Neural progenitor cell (in vitro differentiated cells): ENCODE measurements around the gene MRPS6. TPM values are rescaled to one million over a fixed set of nuclear protein-coding genes. Genes with fewer than 3 reads are reported as not detected.

Experiments used
- DNase-seq: peaks from one replicate; pipeline ENCODE4 v3.0.0-alpha.2; 2016; ENCODE audit warnings: low spot score
- H2AFZ ChIP-seq: fragments of 200-600 bp; sonication (generic); replicated peaks from 2 replicates; pipeline ENCODE4 v1.6.1; 2016; ENCODE audit warnings: antibody characterized with exemption
- H3F3A ChIP-seq: fragments of 200-600 bp; sonication (generic); 2 replicates; pipeline ENCODE4 v1.6.1; 2016; ENCODE audit warnings: antibody characterized with exemption, low read depth
- H3K27ac ChIP-seq: fragments of 200-600 bp; sonication (generic); 2 replicates; pipeline ENCODE4 v1.5.1; 2016; ENCODE audit warnings: mild to moderate bottlenecking
- H3K27me3 ChIP-seq: fragments of 200-600 bp; sonication (generic); 2 replicates; pipeline ENCODE4 v1.6.1; 2016; ENCODE audit warnings: mild to moderate bottlenecking, moderate library complexity
- H3K36me3 ChIP-seq: fragments of 200-600 bp; sonication (generic); 2 replicates; pipeline ENCODE4 v1.5.1; 2016
- H3K4me1 ChIP-seq: fragments of 200-600 bp; sonication (generic); 2 replicates; pipeline ENCODE4 v1.6.1; 2016; ENCODE audit warnings: mixed run types
- H3K4me2 ChIP-seq: fragments of 200-600 bp; sonication (generic); 2 replicates; pipeline ENCODE4 v1.6.1; 2016
- H3K4me3 ChIP-seq: fragments of 200-600 bp; sonication (generic); 2 replicates; pipeline ENCODE4 v1.5.1; 2016
- H3K79me2 ChIP-seq: fragments of 200-600 bp; sonication (generic); 2 replicates; pipeline ENCODE4 v1.6.1; 2016; ENCODE audit warnings: low read depth
- H3K9ac ChIP-seq: fragments of 200-600 bp; sonication (generic); 2 replicates; pipeline ENCODE4 v1.6.1; 2016
- H3K9me3 ChIP-seq: fragments of 200-600 bp; sonication (generic); 2 replicates; pipeline ENCODE4 v1.5.1; 2016; ENCODE audit warnings: low read depth
- H4K20me1 ChIP-seq: fragments of 200-600 bp; sonication (generic); 2 replicates; pipeline ENCODE4 v1.6.1; 2016; ENCODE audit warnings: low read depth
- H3K27ac Mint-ChIP-seq: 3 replicates; pipeline ENCODE4 v1.8.0; 2021; ENCODE audit warnings: mixed read lengths
- H3K27me3 Mint-ChIP-seq: 2 replicates; pipeline ENCODE4 v1.8.0; 2022; ENCODE audit warnings: low read depth, mild to moderate bottlenecking, inconsistent platforms, moderate library complexity, mixed read lengths; ENCODE audit not compliant: insufficient read depth
- H3K36me3 Mint-ChIP-seq: 3 replicates; pipeline ENCODE4 v1.8.0; 2021; ENCODE audit warnings: mixed read lengths
- H3K4me1 Mint-ChIP-seq: 3 replicates; pipeline ENCODE4 v1.8.0; 2021; ENCODE audit warnings: mixed read lengths
- H3K4me3 Mint-ChIP-seq: 3 replicates; pipeline ENCODE4 v1.8.0; 2021; ENCODE audit warnings: mild to moderate bottlenecking, moderate library complexity, mixed read lengths
- H3K9me3 Mint-ChIP-seq: 3 replicates; pipeline ENCODE4 v1.8.0; 2020; ENCODE audit warnings: mixed read lengths
- EZH2 ChIP-seq: fragments of 200-600 bp; sonication (generic); IDR thresholded peaks from 2 replicates; pipeline ENCODE4 v1.6.1; 2017; ENCODE audit warnings: antibody characterized with exemption, mild to moderate bottlenecking, moderate library complexity
- EZH2phosphoT487 ChIP-seq: fragments of 200-600 bp; sonication (generic); IDR thresholded peaks from 2 replicates; pipeline ENCODE4 v1.6.1; 2017; ENCODE audit warnings: antibody characterized with exemption
- total RNA-seq: library from RNA; depleted of rRNA; stranded (reverse); fragments of >200 nt; gene quantifications from 2 replicates; pipeline ENCODE4 v1.2.3, GENCODE V29; 2015; ENCODE audit warnings: low replicate concordance
- TF ChIP-seq, protein P1 (sequence below): fragments of 200-600 bp; sonication (generic); IDR thresholded peaks from 2 replicates; pipeline ENCODE4 v1.5.1; 2017; ENCODE audit warnings: antibody characterized with exemption, mild to moderate bottlenecking

The MRPS6 gene
- total RNA-seq, 1 donor from 2014 or later, result 108 TPM

DNA sequence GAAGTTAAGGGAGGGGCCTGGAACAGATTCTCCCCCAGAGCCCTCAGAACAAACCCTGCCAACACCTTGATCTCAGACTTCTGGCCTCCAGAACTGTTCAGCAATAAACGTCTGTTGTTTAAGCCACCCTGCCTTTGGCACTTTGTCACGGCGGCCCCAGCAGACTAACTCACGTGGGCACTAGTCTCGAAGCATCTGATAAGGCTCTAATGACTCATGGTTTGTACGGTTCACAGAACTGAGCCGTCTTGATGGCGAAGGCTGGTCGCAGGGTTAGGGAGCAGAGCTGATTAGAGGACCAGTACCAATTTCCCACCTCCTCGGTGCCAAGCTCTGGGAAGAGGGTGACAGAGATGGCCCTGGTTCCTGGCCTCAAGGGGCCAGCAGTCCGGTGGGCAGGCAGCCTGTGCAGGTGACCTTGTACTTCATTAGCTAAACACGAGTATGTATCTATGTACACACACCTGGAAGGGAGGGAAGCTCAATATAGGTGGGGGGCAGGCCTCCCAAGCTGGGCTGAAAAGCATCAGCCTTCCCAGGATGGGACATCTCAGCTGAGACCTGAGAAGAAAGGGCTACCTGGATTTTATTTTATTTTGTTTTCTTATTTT, 112.8 kb downstream of the MRPS6 start:
- H3K36me3 Mint-ChIP-seq, result peaks cover 17% of the 10 kb centered on the region
- peaks cover 48% of the 10 kb centered on the region for H3K4me1 Mint-ChIP-seq
- peak overlapping the region; percentile 33 for H3K27ac Mint-ChIP-seq
- no peak for DNase-seq
- Histone ChIP-seq H2AFZ (no peak overlapping the region), H3K4me1 (peaks cover 38% of the 10 kb centered on the region), H3F3A (peaks cover 17% of the 10 kb centered on the region), H3K79me2 (no peaks in the 10 kb centered on the region), H3K9ac (no peak overlapping the region), H4K20me1 (no peaks in the 10 kb centered on the region), H3K4me3 (no peak overlapping the region), H3K36me3 (no peaks in the 10 kb centered on the region), H3K27ac (no peak overlapping the region), H3K4me2 (no peak overlapping the region), H3K9me3 (no peaks in the 10 kb centered on the region), H3K27me3 (no peaks in the 10 kb centered on the region)
- TF ChIP-seq EZH2phosphoT487 (no peak), EZH2 (no peak)
- TF ChIP-seq, protein P1, sequence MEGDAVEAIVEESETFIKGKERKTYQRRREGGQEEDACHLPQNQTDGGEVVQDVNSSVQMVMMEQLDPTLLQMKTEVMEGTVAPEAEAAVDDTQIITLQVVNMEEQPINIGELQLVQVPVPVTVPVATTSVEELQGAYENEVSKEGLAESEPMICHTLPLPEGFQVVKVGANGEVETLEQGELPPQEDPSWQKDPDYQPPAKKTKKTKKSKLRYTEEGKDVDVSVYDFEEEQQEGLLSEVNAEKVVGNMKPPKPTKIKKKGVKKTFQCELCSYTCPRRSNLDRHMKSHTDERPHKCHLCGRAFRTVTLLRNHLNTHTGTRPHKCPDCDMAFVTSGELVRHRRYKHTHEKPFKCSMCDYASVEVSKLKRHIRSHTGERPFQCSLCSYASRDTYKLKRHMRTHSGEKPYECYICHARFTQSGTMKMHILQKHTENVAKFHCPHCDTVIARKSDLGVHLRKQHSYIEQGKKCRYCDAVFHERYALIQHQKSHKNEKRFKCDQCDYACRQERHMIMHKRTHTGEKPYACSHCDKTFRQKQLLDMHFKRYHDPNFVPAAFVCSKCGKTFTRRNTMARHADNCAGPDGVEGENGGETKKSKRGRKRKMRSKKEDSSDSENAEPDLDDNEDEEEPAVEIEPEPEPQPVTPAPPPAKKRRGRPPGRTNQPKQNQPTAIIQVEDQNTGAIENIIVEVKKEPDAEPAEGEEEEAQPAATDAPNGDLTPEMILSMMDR, result no peak
- H3K27me3 Mint-ChIP-seq, result peaks cover 5% of the 10 kb centered on the region
- peaks cover 8% of the 10 kb centered on the region for H3K9me3 Mint-ChIP-seq
- H3K4me3 Mint-ChIP-seq, result no peak overlapping the region

DNA sequence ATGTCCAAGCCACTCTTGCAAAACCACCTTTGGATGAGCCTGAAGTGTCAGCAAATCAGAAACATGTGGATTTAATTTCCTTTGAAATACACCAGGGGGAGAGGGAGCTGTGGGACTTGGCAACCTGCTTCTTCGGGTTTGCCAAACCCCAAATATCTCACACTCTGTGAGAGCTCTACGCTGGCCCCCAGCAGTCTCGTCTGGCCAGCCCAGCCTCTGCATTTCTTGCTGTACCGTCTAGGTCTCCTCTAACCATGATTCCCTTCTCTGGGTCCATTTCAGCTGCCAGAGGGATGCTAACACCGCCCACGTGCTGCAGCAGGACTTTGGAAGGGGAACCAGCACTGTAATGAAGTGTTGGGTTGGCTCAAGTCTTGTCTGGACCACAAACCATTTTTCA, 114.6 kb downstream of the MRPS6 start:
- no peak overlapping the region for H3K4me3 ChIP-seq
- Mint-ChIP-seq H3K4me3 (no peak overlapping the region), H3K9me3 (peaks cover 8% of the 10 kb centered on the region), H3K27me3 (peaks cover 3% of the 10 kb centered on the region), H3K36me3 (peaks cover 23% of the 10 kb centered on the region), H3K4me1 (peaks cover 39% of the 10 kb centered on the region), H3K27ac (no peak overlapping the region)
- TF ChIP-seq EZH2 (no peak), EZH2phosphoT487 (no peak)
- TF ChIP-seq, protein P1, result no peak
- H2AFZ ChIP-seq, result no peak overlapping the region
- H3K9me3 ChIP-seq, result no peaks in the 10 kb centered on the region
- no peak overlapping the region for H3K9ac ChIP-seq
- DNase-seq, result no peak
- H3K27ac ChIP-seq, result no peak overlapping the region
- peaks cover 16% of the 10 kb centered on the region for H3F3A ChIP-seq
- no peaks in the 10 kb centered on the region for H3K36me3 ChIP-seq
- no peaks in the 10 kb centered on the region for H3K27me3 ChIP-seq
- H3K4me2 ChIP-seq, result no peak overlapping the region
- H3K79me2 ChIP-seq, result no peaks in the 10 kb centered on the region
- no peaks in the 10 kb centered on the region for H4K20me1 ChIP-seq
- H3K4me1 ChIP-seq, result peaks cover 32% of the 10 kb centered on the region

DNA sequence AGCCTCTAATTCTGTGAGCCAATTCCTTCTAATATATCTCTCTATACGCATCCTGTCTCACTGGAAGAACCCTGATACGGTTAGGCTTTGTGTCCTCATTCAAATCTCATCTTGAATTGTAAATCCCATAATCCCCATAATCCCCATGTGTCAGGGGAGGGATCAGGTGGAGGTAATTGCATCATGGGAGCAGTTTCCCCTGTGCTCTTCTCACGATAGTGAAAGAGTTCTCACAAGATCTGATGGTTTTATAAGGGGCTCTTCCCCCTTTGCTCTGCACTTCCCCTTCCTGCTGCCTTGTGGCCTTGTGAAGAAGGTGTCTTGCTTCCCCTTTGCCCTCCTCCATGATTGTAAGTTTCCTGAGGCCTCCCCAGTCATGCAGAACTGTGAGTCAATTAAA, 116.1 kb downstream of the MRPS6 start:
- Histone ChIP-seq H4K20me1 (no peaks in the 10 kb centered on the region), H3K36me3 (no peaks in the 10 kb centered on the region), H3K27me3 (no peaks in the 10 kb centered on the region), H2AFZ (no peak overlapping the region), H3K9me3 (no peaks in the 10 kb centered on the region), H3K27ac (no peak overlapping the region), H3K9ac (no peak overlapping the region), H3K79me2 (no peaks in the 10 kb centered on the region), H3K4me2 (no peak overlapping the region), H3K4me1 (peaks cover 21% of the 10 kb centered on the region), H3F3A (peaks cover 12% of the 10 kb centered on the region), H3K4me3 (no peak overlapping the region)
- Mint-ChIP-seq H3K27ac (peak overlapping the region; percentile 27), H3K27me3 (peaks cover 3% of the 10 kb centered on the region), H3K4me3 (no peak overlapping the region), H3K4me1 (peaks cover 33% of the 10 kb centered on the region), H3K36me3 (peaks cover 24% of the 10 kb centered on the region), H3K9me3 (peaks cover 14% of the 10 kb centered on the region)
- TF ChIP-seq EZH2phosphoT487 (no peak), EZH2 (no peak)
- TF ChIP-seq, protein P1, result no peak
- peak; percentile 21 for DNase-seq
